Right hindlimb (tissue), 1 donor: ENCODE results near the gene METTL16.
A peak's percentile ranks its signal among the peaks of the same experiment; 100 is the strongest.

ENCODE experiments used
- DNase-seq: peaks from one replicate; pipeline ENCODE4 v3.0.0-alpha.2; 2018

METTL16 gene

GRCh38 chr17:2393954-2394749, 117.5 kb downstream of the METTL16 start:
- DNase-seq, result no peak

DNA sequence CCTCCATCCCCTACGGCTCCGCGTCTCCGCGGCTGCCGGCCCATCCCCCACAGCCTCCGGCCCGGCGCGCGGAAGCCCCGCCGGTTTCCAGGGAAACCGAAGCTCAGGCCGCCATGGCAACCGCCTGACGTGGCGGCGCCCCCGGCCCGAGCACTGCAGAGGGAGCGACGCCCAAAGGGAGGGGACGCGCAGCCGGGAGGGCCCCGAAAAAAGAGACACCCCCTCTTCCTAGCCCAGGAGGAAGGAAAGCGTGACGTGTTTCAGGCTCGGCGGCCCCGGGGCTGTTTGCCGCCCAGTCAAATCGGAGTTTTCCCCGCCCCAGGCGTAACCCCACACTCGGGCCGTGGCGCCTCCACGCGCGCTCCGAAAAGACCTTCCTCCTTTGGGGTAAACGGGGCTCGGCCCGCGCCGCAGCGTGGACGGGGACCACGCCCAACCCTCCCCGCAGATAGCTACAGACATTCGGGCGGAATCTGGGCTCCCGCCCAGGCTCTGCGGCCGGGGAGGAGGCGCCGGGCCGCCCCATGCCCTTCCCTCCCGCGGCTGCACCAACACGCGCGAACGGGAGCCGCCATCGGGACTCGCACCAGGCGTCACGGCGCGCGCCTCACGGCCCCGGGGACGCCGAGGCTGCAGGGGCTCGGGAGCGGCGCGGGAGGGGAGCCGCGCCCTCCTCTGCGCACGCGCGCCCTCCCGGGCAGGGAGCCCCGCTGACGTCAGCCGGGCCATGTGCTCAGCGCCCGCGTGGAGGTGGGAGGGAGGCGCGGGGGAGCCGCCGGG, 118.3 kb downstream of the METTL16 start:
- peak; percentile 93 for DNase-seq

DNA sequence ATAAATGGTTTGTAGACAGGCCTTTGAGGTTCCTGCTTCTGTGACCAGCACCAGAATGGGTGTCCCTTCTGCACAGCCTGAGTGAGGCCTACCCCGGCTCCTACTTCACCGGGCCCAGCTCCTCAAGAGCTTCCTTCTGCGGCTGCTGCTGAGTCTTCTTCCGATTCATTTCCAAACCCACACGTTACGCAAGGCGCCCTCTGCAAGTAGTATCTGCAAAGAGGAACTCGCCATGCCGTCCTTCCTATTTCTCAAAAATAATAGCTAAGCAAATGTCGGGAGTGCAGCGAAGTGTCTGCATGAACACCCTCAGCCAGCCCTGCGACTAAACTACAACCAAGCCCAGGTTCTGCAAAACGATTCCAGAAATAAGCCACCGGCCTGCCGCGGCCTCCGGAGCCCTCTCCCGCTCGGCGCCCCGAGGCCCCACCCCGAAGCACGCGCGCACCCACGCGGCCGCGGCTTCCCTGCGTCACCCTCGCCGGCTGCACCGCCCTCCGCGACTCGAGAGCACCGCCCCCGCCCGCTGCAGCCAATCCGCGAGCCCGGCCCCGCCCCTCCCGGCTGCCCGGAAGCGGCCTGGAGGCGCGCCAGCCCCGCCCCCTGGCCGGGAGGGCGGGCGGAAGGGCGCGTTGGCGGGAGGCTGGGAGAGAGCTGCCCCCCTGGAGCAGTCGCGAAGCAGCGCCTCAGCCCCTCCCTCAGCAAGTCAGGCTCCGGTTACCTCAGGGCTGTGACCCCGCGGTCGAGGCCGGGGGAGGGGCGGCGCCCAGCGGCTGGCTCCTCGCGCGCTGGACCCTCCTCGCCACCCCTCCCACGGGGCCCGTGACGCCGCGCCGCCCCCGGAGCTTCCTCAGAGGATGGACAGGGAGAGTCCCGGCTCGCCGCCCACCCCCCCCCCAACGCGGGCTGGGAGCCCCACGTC, 119.2 kb downstream of the METTL16 start:
- peak; percentile 96 for DNase-seq

DNA sequence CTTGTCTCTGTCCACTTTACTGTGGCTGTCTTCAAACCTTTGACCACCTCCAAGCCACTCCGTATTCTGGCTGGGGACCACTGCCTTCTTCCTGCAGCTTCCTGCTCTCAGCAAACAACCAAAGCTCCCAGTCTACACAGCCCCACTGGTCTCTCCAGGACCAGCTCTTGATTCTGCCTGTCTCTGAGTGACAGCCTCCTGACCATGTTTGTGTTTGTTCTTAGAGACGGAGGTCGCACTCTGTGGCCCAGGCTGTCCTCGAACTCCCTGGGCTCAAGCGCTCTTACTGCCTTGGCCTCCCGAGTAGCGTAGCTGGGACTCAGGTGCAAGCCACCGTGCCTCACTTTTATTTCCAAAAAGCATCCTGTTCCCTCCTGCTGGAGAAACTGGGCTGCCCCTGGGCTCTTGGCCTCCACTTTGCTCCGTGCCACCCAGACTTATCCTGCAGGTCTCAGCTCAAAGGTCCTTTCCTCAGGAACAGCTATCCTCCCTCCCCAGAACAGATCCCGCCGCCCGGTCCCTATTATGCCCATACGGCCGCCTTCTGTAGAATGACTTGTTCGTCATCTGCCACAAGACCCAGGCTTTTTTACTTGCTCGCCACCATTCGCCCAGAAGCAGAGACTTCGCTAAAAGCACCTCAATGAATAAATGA, 120.0 kb downstream of the METTL16 start:
- no peak for DNase-seq

DNA sequence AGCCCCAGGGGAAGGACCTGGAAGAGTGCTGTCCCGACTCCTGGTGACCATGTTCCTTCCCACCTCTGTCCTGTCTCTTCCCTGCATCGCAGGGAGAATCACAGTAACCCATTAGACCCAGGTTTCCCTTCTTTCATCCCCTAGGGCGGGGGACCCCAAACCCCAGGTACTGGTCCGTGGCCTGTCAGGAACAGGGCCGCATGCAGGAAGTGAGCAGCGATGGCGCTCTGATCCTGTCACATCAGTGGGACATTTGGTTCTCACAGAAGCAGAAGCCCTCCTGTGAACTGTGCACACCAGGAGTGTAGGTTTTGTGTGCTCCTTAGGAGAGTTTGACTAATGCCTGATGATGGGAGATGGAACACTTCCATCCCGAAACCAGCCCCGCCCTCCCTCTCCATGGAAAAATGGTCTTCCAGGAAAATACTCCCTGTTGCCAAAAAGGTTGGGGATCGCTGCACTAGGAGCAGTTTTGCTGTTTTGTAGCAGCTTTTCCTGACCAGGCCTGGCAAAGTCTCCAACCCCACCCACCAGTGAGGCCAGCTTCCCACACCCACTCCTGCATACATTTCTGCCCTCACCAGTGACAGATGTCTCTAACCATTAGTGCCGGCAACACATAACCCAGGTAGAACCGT, 121.4 kb downstream of the METTL16 start:
- peak; percentile 86 for DNase-seq

GRCh38 chr17:2388683-2389055, 123.0 kb downstream of the METTL16 start:
- no peak for DNase-seq

- DNase-seq, result no peak
Observed at GRCh38 chr17:2388020-2388682, 123.5 kb downstream of the METTL16 start.

- DNase-seq, result no peak
Observed at GRCh38 chr17:2387086-2388019, 124.3 kb downstream of the METTL16 start.

DNA sequence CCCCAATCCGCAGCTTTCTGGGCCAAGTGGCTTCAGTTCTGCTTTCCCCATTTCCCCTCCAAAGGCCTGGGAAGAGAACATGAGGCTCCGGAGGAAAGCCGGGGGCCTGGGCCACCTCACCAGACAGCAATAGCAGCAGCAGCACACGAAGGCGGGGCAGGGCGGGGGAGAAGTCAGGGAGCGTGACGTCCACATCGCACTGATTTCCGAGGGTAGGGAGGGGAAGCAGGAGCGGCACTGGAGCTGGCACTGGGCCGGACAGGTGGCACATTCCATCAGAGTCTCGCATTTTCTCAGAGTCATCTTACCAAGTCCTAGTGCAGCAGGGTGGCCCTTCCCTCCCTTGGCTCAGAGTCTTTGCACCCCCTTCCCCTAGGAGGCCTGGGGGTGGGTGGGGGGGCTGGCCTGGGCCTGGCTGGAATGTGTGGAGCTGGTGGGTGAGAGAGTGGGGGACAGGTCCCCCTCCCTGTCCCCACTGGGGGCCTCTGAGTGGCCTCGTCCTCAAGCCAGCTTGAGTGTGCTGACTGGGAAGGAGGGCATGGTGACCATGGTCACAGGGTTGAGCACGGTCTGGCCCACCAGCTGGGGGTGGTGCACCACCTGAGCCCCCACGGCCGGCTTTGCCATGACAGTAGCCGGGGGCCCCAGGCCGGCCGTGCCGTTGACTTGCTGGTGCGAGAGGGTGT, 125.1 kb downstream of the METTL16 start:
- DNase-seq, result no peak

DNA sequence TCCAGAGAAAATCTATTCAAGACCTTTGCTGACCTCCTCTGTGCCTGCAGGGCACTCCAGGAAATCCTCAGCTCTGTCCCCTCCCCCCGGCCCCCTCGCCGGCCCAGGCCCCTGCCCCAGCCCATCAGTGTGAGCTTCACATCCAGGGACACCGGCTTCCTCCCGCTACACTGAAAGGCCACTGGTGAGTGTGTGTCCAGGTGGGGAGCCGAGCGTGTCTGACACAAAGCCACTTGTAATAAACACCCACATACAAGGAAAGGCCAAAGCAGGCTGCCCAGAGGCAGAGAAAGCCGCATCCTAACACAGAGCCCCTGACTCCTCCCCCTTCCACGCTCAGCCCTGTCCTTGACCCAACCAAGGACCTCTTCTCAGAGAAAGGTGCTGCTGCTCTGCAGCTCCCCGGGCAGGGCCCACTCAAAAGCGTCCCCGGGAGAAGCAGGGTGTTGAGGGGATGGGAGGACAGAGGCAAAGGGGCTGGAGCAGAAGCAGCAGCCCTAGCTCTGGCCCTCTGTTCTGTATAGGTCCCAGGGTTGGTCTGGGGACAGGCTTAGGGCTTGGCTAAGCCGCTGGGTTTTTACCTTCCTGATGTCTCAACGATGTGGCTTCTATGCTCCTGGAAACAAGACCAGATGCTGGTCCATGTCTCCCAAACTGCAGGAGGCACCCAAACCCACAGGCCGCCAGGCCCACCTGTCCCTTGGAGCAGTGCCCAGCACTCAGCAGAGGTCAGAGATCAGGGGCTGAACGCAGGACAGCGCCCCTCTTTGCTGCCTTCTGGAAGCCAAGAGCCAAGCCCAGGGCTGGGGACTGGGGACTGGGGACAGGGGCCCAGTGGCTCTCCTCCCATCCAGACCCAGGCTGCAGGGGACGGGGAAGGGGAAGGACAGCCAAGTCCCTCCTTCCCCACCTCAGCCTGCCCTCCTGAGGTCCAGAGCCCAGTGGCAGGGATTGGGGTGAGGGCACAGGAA, 126.2 kb downstream of the METTL16 start:
- no peak for DNase-seq

GRCh38 chr17:2384439-2385127, 127.1 kb downstream of the METTL16 start:
- DNase-seq, result no peak

DNA sequence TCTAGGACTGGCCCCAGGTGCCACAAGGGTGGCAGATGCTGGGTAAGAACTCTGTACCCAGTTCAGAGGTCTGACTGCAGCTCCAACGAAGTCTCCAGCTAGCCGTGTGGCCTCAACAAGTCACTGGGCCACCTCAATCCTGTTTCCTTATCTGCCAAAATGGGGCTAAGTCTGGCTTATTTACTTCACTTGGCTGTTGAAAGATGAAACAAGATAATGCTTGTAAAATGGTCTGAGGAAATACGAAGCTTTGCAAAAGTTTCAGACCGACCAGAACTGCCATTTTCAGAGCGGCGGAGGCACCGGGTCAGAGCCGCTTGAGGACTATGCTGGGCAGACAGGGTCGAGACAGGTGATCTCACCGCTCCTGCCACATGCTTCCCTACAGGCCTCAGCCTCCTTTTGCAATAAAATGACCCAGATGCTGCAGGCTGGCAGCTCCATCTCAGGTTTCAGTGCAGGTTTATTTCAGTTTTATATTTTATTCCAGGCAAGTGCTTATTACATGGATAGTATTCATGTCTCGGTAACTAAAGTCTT, 128.0 kb downstream of the METTL16 start:
- DNase-seq, result no peak

DNA sequence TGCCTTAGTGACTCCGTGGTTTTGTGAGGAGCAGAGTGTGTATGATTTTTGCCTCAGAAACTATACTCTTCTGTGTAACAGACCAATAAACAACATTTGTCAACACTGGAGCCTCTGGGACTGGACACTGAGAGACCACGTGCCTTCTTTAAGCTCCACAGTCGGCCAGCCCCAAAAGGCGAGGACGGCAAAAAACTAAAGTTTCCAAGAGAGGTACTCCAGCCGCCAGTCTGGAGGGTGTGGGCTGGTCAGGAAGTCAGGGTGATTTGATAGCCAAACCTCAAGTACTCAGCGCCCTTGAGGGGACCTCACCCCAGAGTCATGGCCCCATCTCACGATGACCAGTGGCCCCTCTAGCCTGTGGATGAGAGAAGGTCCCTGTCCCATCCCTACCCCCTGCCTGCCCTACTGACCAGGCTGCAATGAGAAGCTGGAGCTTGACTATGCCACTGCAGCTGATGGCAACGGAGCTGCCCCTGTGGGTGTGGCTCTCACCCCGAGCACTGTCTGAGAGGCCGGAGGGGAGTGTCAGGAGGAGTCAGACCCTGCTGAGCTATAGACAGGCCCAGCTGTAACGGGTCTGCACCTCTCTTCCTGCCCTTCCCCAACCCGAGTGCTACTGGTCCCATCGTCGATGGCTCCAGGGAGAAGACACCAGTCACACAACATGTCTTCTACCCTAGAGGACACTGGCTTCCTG, 130.6 kb downstream of the METTL16 start:
- no peak for DNase-seq

- no peak for DNase-seq
Observed at GRCh38 chr17:2380226-2380922, 131.3 kb downstream of the METTL16 start.

DNA sequence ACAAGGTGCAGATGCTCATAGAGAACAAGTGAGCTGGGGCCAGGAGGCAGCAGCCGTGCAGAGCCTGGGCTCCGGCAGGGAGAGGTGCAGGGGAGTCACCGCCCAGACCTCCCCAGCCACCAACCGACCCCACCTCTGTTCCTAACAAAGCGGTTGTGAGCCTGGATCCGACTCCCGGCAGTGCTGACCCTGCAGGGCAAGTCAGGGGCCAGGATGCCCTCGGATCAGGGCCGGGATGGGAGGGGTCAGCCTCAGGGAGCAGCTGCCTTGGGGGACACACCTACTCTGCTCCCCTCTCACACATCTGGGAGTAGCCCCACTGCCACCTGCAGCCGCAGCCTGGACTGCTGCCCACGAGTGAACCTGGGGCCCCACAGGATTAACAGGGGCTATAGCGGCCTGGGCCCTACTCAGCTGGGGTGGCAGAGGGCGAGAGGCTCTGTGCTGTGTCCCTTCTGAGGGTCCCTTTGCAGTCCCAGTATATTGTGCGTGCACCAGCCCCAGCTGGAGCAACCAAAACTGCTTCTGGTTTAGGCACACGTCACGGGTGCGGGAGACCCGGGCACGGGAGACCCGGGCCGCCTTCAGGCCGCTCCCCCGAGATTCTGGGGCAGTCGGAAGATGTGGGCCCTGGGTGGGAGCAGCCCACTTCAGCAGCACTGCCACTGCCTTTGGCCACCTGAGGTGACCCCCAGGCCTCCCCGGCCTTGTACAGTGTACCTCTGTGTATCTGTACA, 132.0 kb downstream of the METTL16 start:
- DNase-seq, result no peak

- no peak for DNase-seq
Observed at GRCh38 chr17:2378905-2379304, 132.8 kb downstream of the METTL16 start.
